Transverse colon (tissue), 3 donors: ENCODE measurements around the gene SPARCL1.

Experiments
- POLR2A ChIP-seq: fragments of 450-650 bp; IDR thresholded peaks from one replicate; pipeline ENCODE4 v1.6.1; 2016; ENCODE audit warnings: antibody characterized with exemption, mild to moderate bottlenecking, moderate library complexity
- TF ChIP-seq, protein P1 (sequence below), 5 experiments: fragments of 200-600 bp in 3 of 5; fragments of 450-650 bp in 2 of 5; sonication (generic) in 3 of 5; IDR thresholded peaks; 1 replicate in 2 of 5; 2 replicates in 3 of 5; pipeline ENCODE4 v1.5.1; 2016 to 2017; ENCODE audit warnings: antibody characterized with exemption in 5 of 5, inconsistent platforms in 3 of 5, mild to moderate bottlenecking in 2 of 5, moderate library complexity in 1 of 5

DNA sequence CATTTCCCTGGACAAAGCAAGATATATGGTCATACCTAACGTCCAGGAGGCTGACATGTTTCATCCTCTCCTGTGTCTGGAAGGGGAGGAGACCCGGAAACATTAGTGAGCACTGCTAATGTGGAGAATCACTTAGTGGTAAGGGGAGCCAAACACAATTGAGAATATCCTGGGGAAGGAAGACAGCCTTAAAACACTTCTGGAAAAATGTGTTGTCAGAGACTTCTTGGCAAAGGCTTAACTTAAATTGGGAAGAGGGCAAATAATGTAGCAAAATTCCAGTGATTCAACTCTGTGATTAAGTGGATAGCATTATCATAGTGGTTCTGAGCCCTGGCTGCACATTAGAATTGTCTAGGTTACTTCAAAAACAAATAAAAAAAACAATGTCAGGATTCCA is 39.5 kb downstream of the SPARCL1 start:
- TF ChIP-seq, protein P1, sequence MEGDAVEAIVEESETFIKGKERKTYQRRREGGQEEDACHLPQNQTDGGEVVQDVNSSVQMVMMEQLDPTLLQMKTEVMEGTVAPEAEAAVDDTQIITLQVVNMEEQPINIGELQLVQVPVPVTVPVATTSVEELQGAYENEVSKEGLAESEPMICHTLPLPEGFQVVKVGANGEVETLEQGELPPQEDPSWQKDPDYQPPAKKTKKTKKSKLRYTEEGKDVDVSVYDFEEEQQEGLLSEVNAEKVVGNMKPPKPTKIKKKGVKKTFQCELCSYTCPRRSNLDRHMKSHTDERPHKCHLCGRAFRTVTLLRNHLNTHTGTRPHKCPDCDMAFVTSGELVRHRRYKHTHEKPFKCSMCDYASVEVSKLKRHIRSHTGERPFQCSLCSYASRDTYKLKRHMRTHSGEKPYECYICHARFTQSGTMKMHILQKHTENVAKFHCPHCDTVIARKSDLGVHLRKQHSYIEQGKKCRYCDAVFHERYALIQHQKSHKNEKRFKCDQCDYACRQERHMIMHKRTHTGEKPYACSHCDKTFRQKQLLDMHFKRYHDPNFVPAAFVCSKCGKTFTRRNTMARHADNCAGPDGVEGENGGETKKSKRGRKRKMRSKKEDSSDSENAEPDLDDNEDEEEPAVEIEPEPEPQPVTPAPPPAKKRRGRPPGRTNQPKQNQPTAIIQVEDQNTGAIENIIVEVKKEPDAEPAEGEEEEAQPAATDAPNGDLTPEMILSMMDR (IDR thresholded peaks at IDR 0.05) = no peak
- TF ChIP-seq POLR2A = no peak
